A673 (cell line): ENCODE results near the gene ADAD2. TPM values are rescaled to one million over a fixed set of nuclear protein-coding genes. Genes with fewer than 3 reads are reported as not detected.

Experiments used
- BruUV-seq: library from RNA; stranded (reverse); fragments of 400-500 nt; replicated peaks from 2 replicates; lab custom pipeline; 2021; lab: Mats Ljungman, UMichigan
- CTCF ChIA-PET: fragments of 300-600 bp; sonication (Branson Sonifier 250); formaldehyde crosslinking; loops from one replicate; lab custom pipeline; 2022; ENCODE audit warnings: antibody characterized with exemption; lab: Charles Lee
- POLR2A ChIA-PET: fragments of 300-600 bp; sonication (Branson Sonifier 250); formaldehyde crosslinking; loops from one replicate; lab custom pipeline; 2022; ENCODE audit warnings: antibody characterized with exemption; ENCODE audit not compliant: low non-redundant PET; lab: Charles Lee
- DNase-seq: peaks from one replicate; pipeline ENCODE4 v3.0.0-alpha.2; 2015; ENCODE audit warnings: low spot score
- H3K27ac ChIP-seq: fragments of 200-600 bp; sonication (generic); 2 replicates; pipeline ENCODE4 v1.5.1; 2016; ENCODE audit warnings: mixed run types, low read depth, mild to moderate bottlenecking, mixed read lengths, antibody characterized with exemption, low read length; ENCODE audit not compliant: poor library complexity, severe bottlenecking
- H3K27me3 ChIP-seq: fragments of 200-600 bp; sonication (generic); replicated peaks from 2 replicates; pipeline ENCODE4 v1.6.1; 2017; ENCODE audit warnings: mixed run types, low read depth, mild to moderate bottlenecking, mixed read lengths, antibody characterized with exemption, low read length; ENCODE audit not compliant: insufficient read depth, poor library complexity
- H3K36me3 ChIP-seq: fragments of 200-600 bp; sonication (generic); 2 replicates; pipeline ENCODE4 v1.6.1; 2016; ENCODE audit warnings: mixed run types, mild to moderate bottlenecking, mixed read lengths, antibody characterized with exemption, low read length; ENCODE audit not compliant: insufficient read depth, poor library complexity, severe bottlenecking
- H3K4me1 ChIP-seq: fragments of 200-600 bp; sonication (generic); 2 replicates; pipeline ENCODE4 v1.6.1; 2017; ENCODE audit warnings: mixed run types, mild to moderate bottlenecking, mixed read lengths, antibody characterized with exemption, low read length; ENCODE audit not compliant: insufficient read depth, poor library complexity, severe bottlenecking
- H3K4me3 ChIP-seq: fragments of 200-600 bp; sonication (generic); 2 replicates; pipeline ENCODE4 v1.5.1; 2016; ENCODE audit warnings: low read depth, mixed run types, mild to moderate bottlenecking, mixed read lengths, low read length; ENCODE audit not compliant: poor library complexity, severe bottlenecking
- H3K9me3 ChIP-seq: fragments of 200-600 bp; sonication (generic); 2 replicates; pipeline ENCODE4 v1.6.1; 2016; ENCODE audit warnings: mixed run types, low read depth, mild to moderate bottlenecking, mixed read lengths, antibody characterized with exemption, low read length; ENCODE audit not compliant: poor library complexity, severe bottlenecking
- CTCF ChIP-seq: fragments of 300-800, 200-600 bp; sonication (generic); conservative IDR thresholded peaks from 2 replicates; pipeline ENCODE4 v1.5.1; 2017; ENCODE audit warnings: low read depth, mild to moderate bottlenecking, antibody characterized with exemption, low read length, moderate library complexity, mixed read lengths
- EZH2 ChIP-seq: fragments of 200-600 bp; sonication (generic); IDR thresholded peaks from 2 replicates; pipeline ENCODE4 v1.6.1; 2017; ENCODE audit warnings: borderline replicate concordance, low read depth, mild to moderate bottlenecking, mixed read lengths, antibody characterized with exemption, low read length; ENCODE audit not compliant: poor library complexity, severe bottlenecking
- intact Hi-C: fragments of 100-400 bp; cut with micrococcal nuclease; formaldehyde crosslinking; loops from one replicate; pipeline ENCODE4 v1.10.0; 2022; ENCODE audit not compliant: unreplicated experiment
- total RNA-seq: library from RNA; stranded (reverse); gene quantifications from 2 replicates; pipeline ENCODE4 v1.2.3, GENCODE V29; 2021

ADAD2 gene
- total RNA-seq, 1 experiment from 2014 or later: not detected

GRCh38 chr16:84156342-84156784 lies 34.6 kb upstream of the ADAD2 start:
- no peaks in the 10 kb centered on the region for H3K9me3 ChIP-seq
- peaks cover 21% of the 10 kb centered on the region for H3K27me3 ChIP-seq
- H3K36me3 ChIP-seq: no peaks in the 10 kb centered on the region
- BruUV-seq: no TSS peak
- H3K4me1 ChIP-seq: no peaks in the 10 kb centered on the region
- H3K27ac ChIP-seq: no peak overlapping the region
- intact Hi-C loops: no loop called here
- no peak overlapping the region for H3K4me3 ChIP-seq
- ChIA-PET POLR2A (interaction anchor here (0.6 kb wide), 1 partner anchor 8 kb away, joined by 4 read pairs; no protein-coding TSS in a partner anchor), CTCF (interaction anchor here (0.7 to 1.3 kb wide), 3 partner anchors 14 to 31 kb away, joined by 4 to 7 read pairs (median 5); partner anchors contain the start of gene TAF1C)
- TF ChIP-seq EZH2 (no peak), CTCF (no peak)
- DNase-seq: no peak

GRCh38 chr16:84159007-84159406 lies 31.9 kb upstream of the ADAD2 start:
- BruUV-seq: no TSS peak
- ChIA-PET POLR2A (no interaction called here), CTCF (no interaction called here)
- no peaks in the 10 kb centered on the region for H3K36me3 ChIP-seq
- DNase-seq: no peak
- H3K4me3 ChIP-seq: no peak overlapping the region
- peaks cover 23% of the 10 kb centered on the region for H3K27me3 ChIP-seq
- no peak overlapping the region for H3K27ac ChIP-seq
- TF ChIP-seq CTCF (no peak), EZH2 (no peak)
- no peaks in the 10 kb centered on the region for H3K9me3 ChIP-seq
- no peaks in the 10 kb centered on the region for H3K4me1 ChIP-seq
- intact Hi-C loops: no loop called here

- Histone ChIP-seq H3K4me3 (no peak overlapping the region), H3K36me3 (no peaks in the 10 kb centered on the region), H3K27ac (no peak overlapping the region), H3K27me3 (peaks cover 28% of the 10 kb centered on the region), H3K4me1 (no peaks in the 10 kb centered on the region), H3K9me3 (no peaks in the 10 kb centered on the region)
- ChIA-PET POLR2A (no interaction called here), CTCF (no interaction called here)
- TF ChIP-seq CTCF (no peak), EZH2 (no peak)
- intact Hi-C loops: no loop called here
- no peak for DNase-seq
- BruUV-seq: no TSS peak
Observed at GRCh38 chr16:84159800-84160199, 31.2 kb upstream of the ADAD2 start.
